DMS 273 (cell line): ENCODE results near the gene ESRRA.

Experiments
- DNase-seq: peaks from one replicate; lab custom pipeline; 2025; ENCODE audit not compliant: unreplicated experiment; lab: John Stamatoyannopoulos, UW

The ESRRA gene

DNA sequence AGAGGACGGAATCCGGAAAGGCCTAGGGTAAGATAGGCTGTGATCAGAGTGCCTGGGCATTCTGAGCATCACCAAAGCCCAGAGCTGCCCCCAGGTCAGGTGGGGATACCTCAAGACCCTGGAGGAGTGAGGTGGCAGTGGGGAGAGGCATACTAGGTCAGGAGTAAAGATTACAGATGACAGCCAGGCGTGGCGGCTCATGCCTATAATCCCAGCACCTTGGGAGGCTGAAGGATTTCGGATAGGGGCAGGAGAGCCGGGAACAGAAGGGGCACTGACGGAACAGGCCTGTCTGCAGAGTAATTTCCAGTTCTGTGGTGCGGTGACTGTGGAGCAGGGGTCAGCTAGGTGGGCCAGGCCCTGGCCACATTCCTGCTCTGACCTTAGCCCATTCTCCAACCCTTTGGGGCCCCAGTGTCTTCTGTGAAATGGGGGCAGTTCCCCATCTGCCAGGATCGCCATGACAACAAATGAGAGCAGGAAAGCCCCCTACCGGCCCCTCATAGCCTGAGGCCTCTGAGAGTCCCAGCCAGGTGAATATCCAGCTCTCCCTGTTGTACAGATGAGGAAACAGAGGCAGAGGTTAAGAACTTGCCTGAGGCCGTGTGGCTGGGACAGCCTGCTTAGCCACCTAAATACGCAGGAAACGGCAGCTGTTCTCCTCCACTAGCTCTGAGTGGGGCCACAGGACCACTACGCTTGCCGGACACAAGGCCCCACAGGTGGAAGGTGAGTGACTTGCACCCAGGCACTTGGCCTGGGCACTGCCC lies 30.1 kb upstream of the ESRRA start:
- no peak for DNase-seq

GRCh38 chr11:64275841-64276240 lies 29.5 kb upstream of the ESRRA start:
- DNase-seq: no peak

DNA sequence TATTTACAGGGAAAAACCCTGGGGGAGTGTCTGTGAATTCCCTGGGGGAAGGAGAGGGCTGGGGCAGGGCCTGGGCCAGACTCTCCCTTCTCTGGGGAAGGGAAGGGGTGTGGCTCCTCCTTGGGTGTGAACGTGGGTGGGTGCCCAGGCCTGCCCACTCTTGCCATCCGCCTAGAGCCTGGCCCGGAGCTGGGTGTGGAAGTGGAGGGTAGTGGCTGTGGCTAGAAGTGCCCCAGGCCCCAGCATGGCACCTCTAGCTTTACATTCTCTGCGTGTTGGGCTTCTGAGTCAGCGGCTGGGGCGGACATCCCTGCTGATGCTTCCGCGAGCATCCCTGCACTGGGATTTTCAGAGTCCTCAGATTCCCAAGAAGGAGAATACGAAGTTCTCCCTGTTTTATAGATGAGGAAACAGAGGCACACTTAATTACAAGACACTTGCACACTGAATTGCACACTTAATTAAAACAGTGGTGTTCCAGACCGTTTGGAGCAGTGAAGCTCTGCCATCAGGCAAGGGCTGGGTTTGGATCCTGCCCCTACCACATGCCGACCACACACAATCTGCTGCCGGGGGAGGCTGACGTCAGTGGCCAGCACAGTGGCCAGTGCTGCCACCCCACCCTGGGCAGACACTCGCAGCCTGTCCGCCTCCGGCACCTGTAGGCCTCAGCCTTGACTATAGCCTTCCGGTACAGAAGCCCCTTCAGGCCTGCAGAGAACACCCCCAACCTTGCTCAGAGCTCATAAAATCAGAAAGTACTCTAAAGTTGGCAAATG lies 28.5 kb upstream of the ESRRA start:
- no peak for DNase-seq

- DNase-seq: no peak
These were observed 26.6 kb upstream of the ESRRA start for GRCh38 chr11:64278576-64279190.

DNA sequence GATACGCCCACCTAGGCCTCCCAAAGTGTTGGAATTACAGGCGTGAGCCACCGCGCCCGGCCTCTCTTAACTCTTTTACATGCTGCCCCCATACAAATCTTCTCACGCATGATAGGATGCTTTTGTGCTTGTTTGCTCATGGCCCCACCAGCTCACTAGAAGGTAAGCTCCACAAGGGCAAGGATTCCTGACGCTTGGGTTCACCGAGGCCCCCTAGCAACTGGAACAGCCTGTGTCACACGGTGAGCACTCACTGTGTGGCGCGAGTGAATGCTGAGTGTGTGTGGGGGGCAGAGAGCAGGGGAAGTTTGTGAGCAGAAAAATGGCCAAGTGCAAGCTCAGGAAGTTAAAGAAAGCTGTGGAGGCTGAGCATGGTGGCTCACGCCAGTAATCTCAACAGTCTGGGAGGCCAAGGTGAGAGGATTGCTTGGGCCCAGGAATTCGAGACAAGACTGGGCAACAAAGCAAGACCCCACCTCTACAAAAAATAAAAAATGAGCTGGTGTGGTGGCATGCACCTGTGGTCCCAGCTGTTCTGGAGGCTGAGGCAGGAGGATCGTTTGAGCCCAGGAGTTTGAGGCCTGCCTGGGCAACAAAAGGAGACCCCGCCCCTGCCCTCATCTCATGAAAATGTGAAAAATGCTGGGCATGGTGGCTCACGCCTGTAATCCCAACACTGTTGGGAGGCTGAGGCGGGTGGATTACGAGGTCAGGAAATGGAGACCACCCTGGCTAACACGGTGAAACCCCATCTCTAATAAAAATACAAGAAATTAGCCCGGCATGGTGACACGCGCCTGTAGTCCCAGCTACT lies 23.2 kb upstream of the ESRRA start:
- no peak for DNase-seq

DNA sequence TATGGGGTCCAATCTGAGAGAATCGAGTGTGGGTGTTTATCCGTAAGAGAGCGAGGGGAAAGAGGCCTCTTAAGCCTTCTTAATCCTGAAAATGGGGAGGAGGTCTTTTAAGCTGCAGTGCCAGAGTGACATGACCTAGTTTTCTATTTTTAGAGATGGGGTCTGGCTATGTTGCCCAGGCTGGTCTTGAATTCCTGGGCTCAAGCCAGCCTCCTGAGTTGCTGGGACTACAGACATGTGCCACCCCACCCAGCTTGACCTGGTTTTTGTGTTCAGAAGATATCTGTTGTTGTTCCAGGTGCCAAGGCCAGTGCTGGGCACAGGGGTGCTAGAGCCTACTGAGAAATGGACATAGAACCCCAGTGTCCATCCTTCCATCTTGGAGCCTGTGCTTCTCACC lies 22.2 kb upstream of the ESRRA start:
- DNase-seq: no peak

GRCh38 chr11:64284048-64284961 lies 21.0 kb upstream of the ESRRA start, which contains the start of gene BAD:
BAD (minus strand) TSS chr11:64284665; CDS start chr11:64284368, 297 bp downstream.
- DNase-seq: peak; percentile 96

DNA sequence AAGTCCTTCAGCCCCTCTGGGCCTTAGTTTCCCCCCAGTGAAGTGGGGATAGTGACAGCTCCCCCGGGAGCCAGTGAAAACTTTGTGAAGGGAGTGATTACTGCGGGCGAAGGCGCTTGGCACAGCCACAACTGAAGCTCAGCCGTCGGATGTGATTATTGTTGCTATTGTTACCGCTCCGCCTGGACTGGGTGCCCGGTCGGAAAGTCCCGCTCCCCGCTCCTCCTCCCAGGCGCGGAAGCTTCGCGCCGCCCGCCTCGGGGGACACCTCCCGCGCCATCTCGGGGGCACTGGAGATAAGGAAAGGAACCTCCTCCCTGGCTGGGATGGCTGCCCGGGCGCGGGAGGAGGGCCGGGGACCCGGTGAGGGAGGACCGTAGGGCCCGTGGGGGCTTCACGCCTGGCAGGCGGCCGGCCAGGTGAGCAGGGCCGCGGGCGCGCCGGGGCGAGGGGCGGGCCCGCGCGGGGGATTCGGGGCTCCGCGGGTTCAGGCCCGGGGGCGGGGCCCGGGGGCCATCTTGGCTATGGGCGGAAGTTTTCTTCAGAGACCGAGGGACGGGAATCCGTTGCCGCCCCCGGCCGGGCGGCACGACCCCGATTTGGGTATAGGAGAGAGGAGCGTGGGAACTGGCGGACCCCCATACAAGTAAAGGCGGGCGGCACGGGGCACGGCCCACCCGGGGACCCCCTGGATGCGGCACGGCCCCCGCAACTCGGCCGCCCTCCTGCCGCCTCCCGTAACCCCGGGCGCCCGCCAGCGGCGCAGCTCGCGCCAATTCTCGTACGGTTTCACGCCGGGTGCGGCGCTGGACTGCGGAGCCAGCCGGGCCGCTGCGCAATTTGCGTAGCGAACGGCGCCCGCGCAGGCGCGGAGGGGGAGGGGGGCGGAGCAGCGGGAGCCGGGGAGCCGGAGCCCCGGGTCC lies 20.1 kb upstream of the ESRRA start, which contains the start of gene GPR137:
Gene GPR137, plus strand, starts transcription at position 887 of the 923 bp plus-strand sequence. CDS start 677 bp downstream, outside the sequence.
- peak; percentile 86 for DNase-seq

DNA sequence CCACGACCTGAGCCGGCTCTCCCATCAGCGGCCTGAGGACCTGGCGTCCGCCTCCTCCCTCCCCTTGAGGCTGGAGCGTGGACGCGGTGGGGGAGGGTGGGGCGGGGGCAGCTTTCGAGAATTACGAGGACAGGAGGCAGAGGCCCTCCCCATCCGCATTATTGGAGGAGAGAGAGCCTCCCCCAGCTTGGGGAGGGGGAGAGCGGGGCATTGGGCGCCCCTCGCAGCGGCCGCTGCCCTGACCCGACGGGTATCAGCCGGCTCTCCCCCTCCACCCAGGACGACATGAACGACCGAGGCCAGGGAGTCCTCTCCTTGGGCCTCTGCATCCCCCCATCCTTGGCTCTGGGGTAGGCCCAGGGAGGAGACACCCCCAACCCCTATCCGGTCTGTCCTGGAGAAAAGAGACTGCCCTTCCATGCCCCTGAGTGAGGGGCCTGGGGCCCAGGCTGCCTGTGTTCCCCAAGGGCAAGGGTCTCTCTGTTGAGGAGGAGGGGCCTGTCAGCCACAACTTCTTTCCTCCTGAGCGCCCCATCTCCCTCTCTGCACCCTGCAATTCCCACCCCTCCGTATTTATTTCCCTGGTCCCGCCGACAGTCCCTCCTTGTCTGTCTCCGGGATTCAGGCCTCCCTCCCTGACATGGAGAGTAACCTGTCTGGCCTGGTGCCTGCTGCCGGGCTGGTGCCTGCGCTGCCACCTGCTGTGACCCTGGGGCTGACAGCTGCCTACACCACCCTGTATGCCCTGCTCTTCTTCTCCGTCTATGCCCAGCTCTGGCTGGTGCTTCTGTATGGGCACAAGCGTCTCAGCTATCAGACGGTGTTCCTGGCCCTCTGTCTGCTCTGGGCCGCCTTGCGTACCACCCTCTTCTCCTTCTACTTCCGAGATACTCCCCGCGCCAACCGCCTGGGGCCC lies 19.2 kb upstream of the ESRRA start:
- DNase-seq: peak; percentile 78

DNA sequence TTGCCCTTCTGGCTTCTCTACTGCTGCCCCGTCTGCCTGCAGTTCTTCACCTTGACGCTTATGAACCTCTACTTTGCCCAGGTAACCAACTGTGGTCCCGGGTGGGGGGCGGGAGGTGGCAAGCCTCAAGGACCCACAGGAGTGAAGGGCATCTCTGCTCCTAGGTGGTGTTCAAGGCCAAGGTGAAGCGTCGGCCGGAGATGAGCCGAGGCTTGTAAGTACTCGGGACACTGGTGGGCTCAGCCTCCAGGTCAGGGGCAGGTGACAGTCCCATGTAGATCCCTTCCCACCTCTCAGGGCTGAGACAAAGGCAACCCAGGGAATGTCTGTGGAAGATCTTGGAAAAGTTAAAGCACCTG lies 18.5 kb upstream of the ESRRA start:
- DNase-seq: no peak

DNA sequence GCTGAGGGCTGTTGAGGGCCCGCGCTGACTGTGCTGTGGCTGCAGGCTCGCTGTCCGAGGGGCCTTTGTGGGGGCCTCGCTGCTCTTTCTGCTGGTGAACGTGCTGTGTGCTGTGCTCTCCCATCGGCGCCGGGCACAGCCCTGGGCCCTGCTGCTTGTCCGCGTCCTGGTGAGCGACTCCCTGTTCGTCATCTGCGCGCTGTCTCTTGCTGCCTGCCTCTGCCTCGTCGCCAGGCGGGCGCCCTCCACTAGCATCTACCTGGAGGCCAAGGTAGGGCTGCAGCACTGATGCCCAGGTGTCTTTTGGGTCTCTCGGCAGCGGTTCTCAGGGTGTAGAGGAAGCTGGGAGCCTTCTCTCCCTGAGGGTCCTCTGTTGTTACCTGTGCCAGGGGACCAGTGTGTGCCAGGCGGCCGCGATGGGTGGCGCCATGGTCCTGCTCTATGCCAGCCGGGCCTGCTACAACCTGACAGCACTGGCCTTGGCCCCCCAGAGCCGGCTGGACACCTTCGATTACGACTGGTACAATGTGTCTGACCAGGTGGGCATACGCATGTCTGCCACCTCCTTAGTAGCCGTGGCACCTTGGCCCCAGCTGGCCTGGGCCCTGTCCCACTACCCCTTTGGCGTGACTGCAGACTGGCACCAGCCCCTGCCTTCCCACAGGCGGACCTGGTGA lies 17.5 kb upstream of the ESRRA start:
- no peak for DNase-seq

DNA sequence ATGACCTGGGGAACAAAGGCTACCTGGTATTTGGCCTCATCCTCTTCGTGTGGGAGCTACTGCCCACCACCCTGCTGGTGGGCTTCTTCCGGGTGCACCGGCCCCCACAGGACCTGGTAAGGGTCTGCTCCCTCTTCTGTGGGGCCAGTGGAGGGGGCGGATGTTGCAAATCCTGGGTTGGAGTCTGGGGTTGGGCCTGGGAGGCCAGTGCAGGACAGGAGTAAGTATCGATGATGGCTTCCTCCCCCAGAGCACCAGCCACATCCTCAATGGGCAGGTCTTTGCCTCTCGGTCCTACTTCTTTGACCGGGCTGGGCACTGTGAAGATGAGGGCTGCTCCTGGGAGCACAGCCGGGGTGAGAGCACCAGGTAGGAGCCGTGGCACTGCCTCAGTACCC lies 17.0 kb upstream of the ESRRA start:
- DNase-seq: no peak

- DNase-seq: no peak
These were observed 16.2 kb upstream of the ESRRA start for GRCh38 chr11:64289002-64289564.

DNA sequence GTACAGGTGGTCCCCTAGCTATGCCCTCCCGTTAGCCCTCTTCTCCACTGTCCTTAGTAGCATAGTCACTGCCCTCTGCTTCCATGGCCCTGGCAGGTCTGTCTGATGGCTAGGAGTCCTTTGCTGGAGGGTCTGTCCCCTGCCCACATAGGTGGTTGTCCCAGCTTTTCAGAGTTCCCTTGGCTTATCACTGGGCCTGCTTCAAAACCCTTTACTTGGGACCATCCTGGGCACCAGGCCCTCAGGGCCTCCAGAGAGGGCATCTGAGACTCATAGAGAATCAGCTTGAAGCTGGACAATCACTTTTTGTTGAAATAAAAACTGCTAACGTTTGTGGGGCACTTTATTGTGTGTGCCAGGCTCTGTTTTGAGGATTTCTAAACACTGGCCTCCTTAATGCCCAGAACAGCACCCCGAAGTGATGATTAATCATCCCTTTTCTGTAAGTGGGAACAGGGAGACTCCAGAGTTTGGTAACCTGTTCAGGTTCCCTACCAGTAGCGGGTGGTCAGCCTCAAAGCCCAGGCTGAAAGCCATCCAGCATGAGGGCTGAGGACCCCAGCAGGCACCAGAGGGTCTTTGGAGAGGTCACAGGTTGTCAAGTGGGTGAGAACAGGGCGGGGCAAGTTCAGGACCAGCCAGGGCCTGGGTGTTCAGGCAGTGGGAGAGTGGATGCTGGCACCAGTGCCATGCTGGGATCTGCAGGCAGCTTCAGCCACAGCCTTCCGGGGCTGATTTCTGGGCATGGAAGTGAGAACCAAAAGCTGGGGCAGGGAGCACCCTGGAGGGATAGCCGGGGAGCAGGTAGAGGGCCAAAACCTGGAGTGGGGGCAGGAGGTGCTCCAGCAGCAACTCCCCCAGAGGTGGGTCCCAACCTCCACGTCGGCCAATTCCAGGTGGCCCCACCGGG lies 14.7 kb upstream of the ESRRA start:
- DNase-seq: no peak

GRCh38 chr11:64291262-64291751 lies 14.0 kb upstream of the ESRRA start, which contains the start of gene KCNK4:
KCNK4 (plus strand) TSS chr11:64291302; CDS start chr11:64293019, 1,717 bp downstream.
- no peak for DNase-seq
